Common myeloid progenitor, CD34-positive (primary cell): Measurements from ENCODE around the gene TMEM163.

Experiments used
- CTCF ChIA-PET: fragments of 350-600 bp; sonication (Branson Sonifier 250); formaldehyde crosslinking; loops from one replicate; lab custom pipeline; 2021; ENCODE audit warnings: antibody characterized with exemption; lab: Charles Lee
- POLR2A ChIA-PET: fragments of 350-600 bp; sonication (Branson Sonifier 250); formaldehyde crosslinking; loops from one replicate; lab custom pipeline; 2021; ENCODE audit warnings: antibody characterized with exemption; lab: Charles Lee
- DNase-seq, 3 donors: peaks; one replicate each; pipeline versions ENCODE4 v3.0.0 to v3.0.0-alpha.2; 2013
- H3K27ac ChIP-seq, 2 experiments: 1 replicate in 1 of 2; 2 replicates in 1 of 2; pipeline ENCODE4 v1.7.0; 2013; ENCODE audit warnings: inconsistent platforms in 2 of 2, low read length in 2 of 2, mild to moderate bottlenecking in 2 of 2, low read depth in 1 of 2, moderate library complexity in 1 of 2; ENCODE audit not compliant: severe bottlenecking in 2 of 2, insufficient read depth in 1 of 2, poor library complexity in 1 of 2
- H3K27me3 ChIP-seq, 5 experiments: replicated peaks in 2 of 5; 1 replicate in 3 of 5; 2 replicates in 2 of 5; pipeline versions ENCODE4 v1.6.1 to v1.7.0; 2013; ENCODE audit warnings: low read length in 4 of 5, mild to moderate bottlenecking in 2 of 5, moderate library complexity in 2 of 5, inconsistent platforms in 1 of 5; ENCODE audit not compliant: insufficient read depth in 5 of 5, control insufficient read depth in 4 of 5
- H3K36me3 ChIP-seq, 4 experiments: 1 replicate in 2 of 4; 2 replicates in 2 of 4; pipeline versions ENCODE4 v1.6.1 to v1.7.0; 2013; ENCODE audit warnings: low read length in 3 of 4, control low read depth in 1 of 4, mild to moderate bottlenecking in 1 of 4; ENCODE audit not compliant: control insufficient read depth in 4 of 4, insufficient read depth in 4 of 4
- H3K4me1 ChIP-seq, 4 experiments: 1 replicate in 3 of 4; 2 replicates in 1 of 4; pipeline versions ENCODE4 v1.6.1 to v1.7.1; 2013; ENCODE audit warnings: low read length in 3 of 4, mild to moderate bottlenecking in 3 of 4, control low read depth in 1 of 4, inconsistent platforms in 1 of 4, moderate library complexity in 1 of 4; ENCODE audit not compliant: control insufficient read depth in 4 of 4, insufficient read depth in 4 of 4; ENCODE audit errors: control extremely low read depth in 1 of 4
- H3K4me3 ChIP-seq, 7 experiments: 1 replicate in 4 of 7; 2 replicates in 3 of 7; pipeline versions ENCODE4 v1.5.1 to v1.7.0; 2013; ENCODE audit warnings: mild to moderate bottlenecking in 7 of 7, low read length in 6 of 7, moderate library complexity in 6 of 7, inconsistent platforms in 2 of 7, low read depth in 2 of 7, control low read depth in 1 of 7; ENCODE audit not compliant: insufficient read depth in 4 of 7, control insufficient read depth in 1 of 7; ENCODE audit errors: extremely low read depth in 1 of 7
- H3K9me3 ChIP-seq, 5 experiments: 1 replicate in 4 of 5; 2 replicates in 1 of 5; pipeline versions ENCODE4 v1.6.1 to v1.7.1; 2013; ENCODE audit warnings: low read length in 4 of 5, mild to moderate bottlenecking in 2 of 5, inconsistent platforms in 1 of 5, low read depth in 1 of 5, moderate library complexity in 1 of 5; ENCODE audit not compliant: control insufficient read depth in 4 of 5, insufficient read depth in 2 of 5; ENCODE audit errors: control extremely low read depth in 1 of 5
- WGBS: methylation state at CpG from one replicate; pipeline ENCODE4 v1.1.5; 2013; ENCODE audit not compliant: insufficient coverage; 5-methylcytosine and 5-hydroxymethylcytosine counted together

The TMEM163 gene

GRCh38 chr2:134716721-134717243 is 2.0 kb downstream of the TMEM163 start:
- peaks cover 0 to 8% (median 0%) of the 10 kb centered on the region in 5 experiments for H3K27me3 ChIP-seq
- no peaks in the 10 kb centered on the region for H3K9me3 ChIP-seq
- ChIA-PET CTCF (interaction anchor here (0.6 to 1.3 kb wide), 6 partner anchors 17 to 204 kb away, joined by 3 to 4 read pairs (median 3); no protein-coding TSS in a partner anchor), POLR2A (no interaction called here)
- H3K27ac ChIP-seq, result no peak overlapping the region
- WGBS, result 28% methylated on average over 5 of the region's 8 CpGs
- peaks cover 13 to 67% (median 48%) of the 10 kb centered on the region in 4 experiments for H3K4me1 ChIP-seq
- peak overlapping the region in 2 of 7 experiments; percentile 75 to 77 for H3K4me3 ChIP-seq
- no peaks in the 10 kb centered on the region for H3K36me3 ChIP-seq
- no peak for DNase-seq

- H3K36me3 ChIP-seq, result no peaks in the 10 kb centered on the region
- H3K4me1 ChIP-seq, result peaks cover 20 to 74% (median 53%) of the 10 kb centered on the region in 4 experiments
- H3K4me3 ChIP-seq, result peak overlapping the region in 1 of 7 experiments; percentile 3
- peaks cover 0 to 8% (median 0%) of the 10 kb centered on the region in 5 experiments for H3K27me3 ChIP-seq
- H3K27ac ChIP-seq, result no peak overlapping the region
- DNase-seq, result peak in 1 of 3 donors; percentile 28
- H3K9me3 ChIP-seq, result no peaks in the 10 kb centered on the region
- ChIA-PET POLR2A (no interaction called here), CTCF (interaction anchor here (0.8 to 1.9 kb wide), 7 partner anchors 8 to 58 kb away, joined by 3 to 4 read pairs (median 3); no protein-coding TSS in a partner anchor)
- 56% methylated on average over 2 of the region's 4 CpGs for WGBS
Observed at GRCh38 chr2:134715932-134716643, 2.7 kb downstream of the TMEM163 start.

GRCh38 chr2:134714228-134714627 is 4.6 kb downstream of the TMEM163 start:
- H3K36me3 ChIP-seq, result no peaks in the 10 kb centered on the region
- no peaks in the 10 kb centered on the region for H3K9me3 ChIP-seq
- H3K4me3 ChIP-seq, result no peak overlapping the region
- POLR2A ChIA-PET, result no interaction called here
- H3K27me3 ChIP-seq, result peaks cover 0 to 8% (median 0%) of the 10 kb centered on the region in 5 experiments
- CTCF ChIA-PET, result interaction anchor here (0.8 to 1.9 kb wide), 7 partner anchors 10 to 99 kb away, joined by 3 to 6 read pairs (median 3); no protein-coding TSS in a partner anchor
- H3K27ac ChIP-seq, result no peak overlapping the region
- WGBS, result 41% methylated on average over 2 of the region's 2 CpGs
- H3K4me1 ChIP-seq, result peaks cover 19 to 81% (median 53%) of the 10 kb centered on the region in 4 experiments
- no peak for DNase-seq

GRCh38 chr2:134713606-134714005 is 5.2 kb downstream of the TMEM163 start:
- no CpG with 5 or more reads among the region's 1 CpG for WGBS
- peak in 1 of 3 donors; percentile 25 for DNase-seq
- H3K4me1 ChIP-seq, result peaks cover 19 to 79% (median 50%) of the 10 kb centered on the region in 4 experiments
- POLR2A ChIA-PET, result no interaction called here
- CTCF ChIA-PET, result interaction anchor here (0.8 to 1.6 kb wide), 4 partner anchors 10 to 52 kb away, joined by 3 to 6 read pairs (median 4); no protein-coding TSS in a partner anchor
- peak overlapping the region in 4 of 7 experiments; percentile 45 to 65 (median 56) for H3K4me3 ChIP-seq
- peaks cover 0 to 8% (median 0%) of the 10 kb centered on the region in 5 experiments for H3K27me3 ChIP-seq
- H3K9me3 ChIP-seq, result no peaks in the 10 kb centered on the region
- H3K36me3 ChIP-seq, result no peaks in the 10 kb centered on the region
- H3K27ac ChIP-seq, result peak overlapping the region in 1 of 2 experiments; percentile 60

- WGBS, result 5% methylated on average over 10 of the region's 11 CpGs
- H3K27ac ChIP-seq, result peak overlapping the region; percentile 27 to 60
- POLR2A ChIA-PET, result no interaction called here
- peak in 2 of 3 donors; percentile 54 to 66 for DNase-seq
- H3K4me3 ChIP-seq, result peak overlapping the region in 6 of 7 experiments; percentile 43 to 65 (median 54)
- peaks cover 19 to 77% (median 48%) of the 10 kb centered on the region in 4 experiments for H3K4me1 ChIP-seq
- no peaks in the 10 kb centered on the region for H3K36me3 ChIP-seq
- no peaks in the 10 kb centered on the region for H3K9me3 ChIP-seq
- CTCF ChIA-PET, result interaction anchor here (1.4 to 1.6 kb wide), 3 partner anchors 13 to 44 kb away, joined by 4 to 6 read pairs (median 4); no protein-coding TSS in a partner anchor
- H3K27me3 ChIP-seq, result peaks cover 0 to 8% (median 0%) of the 10 kb centered on the region in 5 experiments
Observed at GRCh38 chr2:134713176-134713575, 5.6 kb downstream of the TMEM163 start.

- CTCF ChIA-PET, result interaction anchor here (0.8 to 1.5 kb wide), 3 partner anchors 12 to 27 kb away, joined by 3 to 6 read pairs (median 4); no protein-coding TSS in a partner anchor
Observed at GRCh38 chr2:134712736-134713135, 6.1 kb downstream of the TMEM163 start.

More at GRCh38 chr2:134712736-134713135, 6.1 kb downstream of the TMEM163 start:
- H3K9me3 ChIP-seq, result no peaks in the 10 kb centered on the region
- peaks cover 0 to 6% (median 0%) of the 10 kb centered on the region in 5 experiments for H3K27me3 ChIP-seq
- 0% methylated on average over 3 of the region's 4 CpGs for WGBS
- peak overlapping the region in 6 of 7 experiments; percentile 43 to 65 (median 54) for H3K4me3 ChIP-seq
- DNase-seq, result peak in 2 of 3 donors; percentile 72 to 80
- H3K36me3 ChIP-seq, result no peaks in the 10 kb centered on the region
- POLR2A ChIA-PET, result no interaction called here
- H3K4me1 ChIP-seq, result peaks cover 19 to 77% (median 43%) of the 10 kb centered on the region in 4 experiments
- peak overlapping the region; percentile 27 to 60 for H3K27ac ChIP-seq
